ENCODE results near the gene CIAO2B.
A peak's percentile ranks its signal among the peaks of the same experiment; 100 is the strongest.
"Not testable (repeated sequence)": the region's sequence is repeated elsewhere in the genome, so short reads cannot be mapped to it uniquely, and the experiment has no call there.

Gene CIAO2B

GRCh38 chr16:66968847-66969246, 34.6 kb upstream of the CIAO2B start:
- H3K9me3 Mint-ChIP-seq = no peaks in the 10 kb centered on the region
- peaks cover 2% of the 10 kb centered on the region for H3K36me3 Mint-ChIP-seq (ENCODE audit: insufficient read depth)
- H3K4me1 Mint-ChIP-seq = no peaks in the 10 kb centered on the region
- no peak overlapping the region for H3K4me3 Mint-ChIP-seq
- DNase-seq (ENCODE audit: low spot score in 2 of 2) = no peak
- no peak overlapping the region for H3K27ac Mint-ChIP-seq (ENCODE audit: low read depth)
- H3K27me3 Mint-ChIP-seq = peaks cover 15% of the 10 kb centered on the region
- ATAC-seq (replicated peaks; ENCODE audit: extremely low read depth, poor library complexity, severe bottlenecking) = no peak

GRCh38 chr16:66964049-66964448, 29.8 kb upstream of the CIAO2B start:
- peaks cover 15% of the 10 kb centered on the region for H3K27me3 Mint-ChIP-seq
- DNase-seq (ENCODE audit: low spot score in 2 of 2) (no peak), ATAC-seq (replicated peaks; ENCODE audit: extremely low read depth, poor library complexity, severe bottlenecking) (no peak)
- peaks cover 6% of the 10 kb centered on the region for H3K4me1 Mint-ChIP-seq
- peaks cover 3% of the 10 kb centered on the region for H3K36me3 Mint-ChIP-seq (ENCODE audit: insufficient read depth)
- no peak overlapping the region for H3K27ac Mint-ChIP-seq (ENCODE audit: low read depth)
- H3K4me3 Mint-ChIP-seq = no peak overlapping the region
- H3K9me3 Mint-ChIP-seq = no peaks in the 10 kb centered on the region

- ATAC-seq (replicated peaks; ENCODE audit: extremely low read depth, poor library complexity, severe bottlenecking) = no peak
Measured at GRCh38 chr16:66961914-66962313, 27.7 kb upstream of the CIAO2B start.

GRCh38 chr16:66961065-66961744, 27.0 kb upstream of the CIAO2B start, which contains the start of gene CES3:
Gene CES3, plus strand, starts transcription at chr16:66961266. Its CDS starts 42 bp downstream, at chr16:66961308.
- peaks cover 6% of the 10 kb centered on the region for H3K4me1 Mint-ChIP-seq
- H3K4me3 Mint-ChIP-seq = no peak within 1 kb of the TSS
- ATAC-seq (replicated peaks; ENCODE audit: extremely low read depth, poor library complexity, severe bottlenecking) (peak; percentile 94), DNase-seq (ENCODE audit: low spot score in 2 of 2) (peak in 1 of 2 donors; percentile 25)
- H3K27ac Mint-ChIP-seq (ENCODE audit: low read depth) = peak within 1 kb of the TSS; percentile 76
- H3K27me3 Mint-ChIP-seq = peaks cover 15% of the 10 kb centered on the region
- H3K9me3 Mint-ChIP-seq = no peaks in the 10 kb centered on the region
- peaks cover 3% of the 10 kb centered on the region for H3K36me3 Mint-ChIP-seq (ENCODE audit: insufficient read depth)

More at GRCh38 chr16:66961914-66962313, 27.7 kb upstream of the CIAO2B start:
- H3K9me3 Mint-ChIP-seq = no peaks in the 10 kb centered on the region
- peaks cover 3% of the 10 kb centered on the region for H3K36me3 Mint-ChIP-seq (ENCODE audit: insufficient read depth)
- no peak for DNase-seq (ENCODE audit: low spot score in 2 of 2)
- H3K27me3 Mint-ChIP-seq = peaks cover 15% of the 10 kb centered on the region
- H3K4me3 Mint-ChIP-seq = no peak overlapping the region
- no peak overlapping the region for H3K27ac Mint-ChIP-seq (ENCODE audit: low read depth)
- H3K4me1 Mint-ChIP-seq = peaks cover 6% of the 10 kb centered on the region

- ATAC-seq (replicated peaks; ENCODE audit: extremely low read depth, poor library complexity, severe bottlenecking) (no peak), DNase-seq (ENCODE audit: low spot score in 2 of 2) (no peak)
- peaks cover 3% of the 10 kb centered on the region for H3K36me3 Mint-ChIP-seq (ENCODE audit: insufficient read depth)
- no peaks in the 10 kb centered on the region for H3K9me3 Mint-ChIP-seq
- H3K27me3 Mint-ChIP-seq = peaks cover 13% of the 10 kb centered on the region
- no peak overlapping the region for H3K27ac Mint-ChIP-seq (ENCODE audit: low read depth)
- H3K4me3 Mint-ChIP-seq = no peak overlapping the region
- peaks cover 6% of the 10 kb centered on the region for H3K4me1 Mint-ChIP-seq
Measured at GRCh38 chr16:66960270-66960669, 26.1 kb upstream of the CIAO2B start.

- no peak overlapping the region for H3K4me3 Mint-ChIP-seq
- DNase-seq (ENCODE audit: low spot score in 2 of 2) = no peak
Measured at GRCh38 chr16:66959704-66960161, 25.5 kb upstream of the CIAO2B start.

GRCh38 chr16:66958857-66959703, 24.9 kb upstream of the CIAO2B start:
- no peaks in the 10 kb centered on the region for H3K9me3 Mint-ChIP-seq
- peaks cover 4% of the 10 kb centered on the region for H3K27me3 Mint-ChIP-seq
- H3K27ac Mint-ChIP-seq (ENCODE audit: low read depth) = peak overlapping the region; percentile 60
- H3K4me1 Mint-ChIP-seq = peaks cover 7% of the 10 kb centered on the region
- ATAC-seq (replicated peaks; ENCODE audit: extremely low read depth, poor library complexity, severe bottlenecking) = no peak
- peaks cover 2% of the 10 kb centered on the region for H3K36me3 Mint-ChIP-seq (ENCODE audit: insufficient read depth)
- DNase-seq (ENCODE audit: low spot score in 2 of 2) = no peak
- H3K4me3 Mint-ChIP-seq = no peak overlapping the region

More at GRCh38 chr16:66959704-66960161, 25.5 kb upstream of the CIAO2B start:
- H3K9me3 Mint-ChIP-seq = no peaks in the 10 kb centered on the region
- H3K27me3 Mint-ChIP-seq = peaks cover 7% of the 10 kb centered on the region
- peaks cover 3% of the 10 kb centered on the region for H3K36me3 Mint-ChIP-seq (ENCODE audit: insufficient read depth)
- ATAC-seq (replicated peaks; ENCODE audit: extremely low read depth, poor library complexity, severe bottlenecking) = no peak
- no peak overlapping the region for H3K27ac Mint-ChIP-seq (ENCODE audit: low read depth)
- H3K4me1 Mint-ChIP-seq = peaks cover 6% of the 10 kb centered on the region

GRCh38 chr16:66956154-66956457, 21.9 kb upstream of the CIAO2B start:
- H3K36me3 Mint-ChIP-seq (ENCODE audit: insufficient read depth); H3K27ac Mint-ChIP-seq (ENCODE audit: low read depth); H3K4me1 Mint-ChIP-seq; DNase-seq (ENCODE audit: low spot score in 2 of 2); ATAC-seq (replicated peaks; ENCODE audit: extremely low read depth, poor library complexity, severe bottlenecking); H3K4me3 Mint-ChIP-seq; H3K9me3 Mint-ChIP-seq: not testable (repeated sequence)
- H3K27me3 Mint-ChIP-seq = peaks cover 32% of the 10 kb centered on the region

- ATAC-seq (replicated peaks; ENCODE audit: extremely low read depth, poor library complexity, severe bottlenecking); H3K36me3 Mint-ChIP-seq (ENCODE audit: insufficient read depth); H3K4me1 Mint-ChIP-seq; DNase-seq (ENCODE audit: low spot score in 2 of 2); H3K9me3 Mint-ChIP-seq; H3K4me3 Mint-ChIP-seq; H3K27ac Mint-ChIP-seq (ENCODE audit: low read depth): not testable (repeated sequence)
- H3K27me3 Mint-ChIP-seq = peaks cover 37% of the 10 kb centered on the region
Measured at GRCh38 chr16:66955363-66956153, 21.4 kb upstream of the CIAO2B start.

GRCh38 chr16:66954097-66954659, 20.0 kb upstream of the CIAO2B start:
- DNase-seq (ENCODE audit: low spot score in 2 of 2) (peak; percentile 59 to 62), ATAC-seq (replicated peaks; ENCODE audit: extremely low read depth, poor library complexity, severe bottlenecking) (peak; percentile 65)
- Mint-ChIP-seq H3K9me3 (no peaks in the 10 kb centered on the region), H3K36me3 (ENCODE audit: insufficient read depth) (no peaks in the 10 kb centered on the region), H3K4me3 (no peak overlapping the region), H3K27me3 (peaks cover 51% of the 10 kb centered on the region), H3K27ac (ENCODE audit: low read depth) (no peak overlapping the region), H3K4me1 (peaks cover 5% of the 10 kb centered on the region)

GRCh38 chr16:66953462-66954096, 19.4 kb upstream of the CIAO2B start:
- no peak for DNase-seq (ENCODE audit: low spot score in 2 of 2)
- no peak for ATAC-seq (replicated peaks; ENCODE audit: extremely low read depth, poor library complexity, severe bottlenecking)
- Mint-ChIP-seq H3K4me1 (peaks cover 8% of the 10 kb centered on the region), H3K36me3 (ENCODE audit: insufficient read depth) (peaks cover 2% of the 10 kb centered on the region), H3K9me3 (no peaks in the 10 kb centered on the region), H3K27ac (ENCODE audit: low read depth) (no peak overlapping the region), H3K27me3 (peaks cover 57% of the 10 kb centered on the region), H3K4me3 (no peak overlapping the region)

Data from central memory CD8-positive, alpha-beta T cell (primary cell).